ENCODE measurements around the gene WDSUB1.
A peak's percentile ranks its signal among the peaks of the same experiment; 100 is the strongest.

Gene WDSUB1, protein sequence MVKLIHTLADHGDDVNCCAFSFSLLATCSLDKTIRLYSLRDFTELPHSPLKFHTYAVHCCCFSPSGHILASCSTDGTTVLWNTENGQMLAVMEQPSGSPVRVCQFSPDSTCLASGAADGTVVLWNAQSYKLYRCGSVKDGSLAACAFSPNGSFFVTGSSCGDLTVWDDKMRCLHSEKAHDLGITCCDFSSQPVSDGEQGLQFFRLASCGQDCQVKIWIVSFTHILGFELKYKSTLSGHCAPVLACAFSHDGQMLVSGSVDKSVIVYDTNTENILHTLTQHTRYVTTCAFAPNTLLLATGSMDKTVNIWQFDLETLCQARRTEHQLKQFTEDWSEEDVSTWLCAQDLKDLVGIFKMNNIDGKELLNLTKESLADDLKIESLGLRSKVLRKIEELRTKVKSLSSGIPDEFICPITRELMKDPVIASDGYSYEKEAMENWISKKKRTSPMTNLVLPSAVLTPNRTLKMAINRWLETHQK

DNA sequence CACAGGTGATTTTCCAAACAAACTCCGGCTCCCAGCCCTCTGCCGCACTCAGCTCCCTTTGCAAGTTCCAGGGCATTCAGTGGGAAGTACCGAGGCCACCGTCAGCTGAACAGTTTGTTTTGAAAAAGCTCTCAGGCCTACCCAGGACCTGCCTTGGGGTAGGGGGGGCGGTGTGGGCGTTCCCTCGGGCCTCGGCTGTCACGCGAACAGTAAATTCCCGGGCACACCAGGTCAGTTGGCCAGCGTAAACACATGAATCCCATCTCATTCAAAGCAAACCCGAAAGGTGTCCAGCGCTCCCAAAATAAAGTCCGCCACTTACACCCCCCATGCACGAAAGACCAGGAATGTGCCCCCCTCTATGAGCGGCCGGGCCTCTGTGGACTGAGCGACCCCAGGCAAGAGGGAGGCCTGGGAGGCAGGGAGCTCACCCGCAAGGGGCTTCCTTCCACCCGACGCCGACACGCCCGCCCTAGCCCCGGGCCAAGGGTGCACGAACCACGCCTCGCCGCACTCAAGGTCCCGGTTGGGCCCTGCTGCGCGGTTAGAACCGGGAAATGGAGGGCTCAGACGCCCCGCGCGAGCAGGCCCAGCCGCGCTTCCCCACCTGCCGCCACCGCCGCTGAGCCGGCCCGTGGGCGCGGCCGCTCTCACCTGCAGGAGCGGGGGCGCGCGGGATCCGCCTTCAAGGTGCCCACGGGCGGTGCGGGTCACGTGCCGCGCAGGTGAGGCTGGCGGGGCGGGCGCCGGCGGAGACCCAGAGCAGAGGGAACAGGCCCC, at the start of gene WDSUB1:
Gene WDSUB1, minus strand, starts transcription at position 775 of the 780 bp plus-strand sequence. CDS start 3,634 bp downstream, outside the sequence.
- peak; percentile 15 for DNase-seq

DNA sequence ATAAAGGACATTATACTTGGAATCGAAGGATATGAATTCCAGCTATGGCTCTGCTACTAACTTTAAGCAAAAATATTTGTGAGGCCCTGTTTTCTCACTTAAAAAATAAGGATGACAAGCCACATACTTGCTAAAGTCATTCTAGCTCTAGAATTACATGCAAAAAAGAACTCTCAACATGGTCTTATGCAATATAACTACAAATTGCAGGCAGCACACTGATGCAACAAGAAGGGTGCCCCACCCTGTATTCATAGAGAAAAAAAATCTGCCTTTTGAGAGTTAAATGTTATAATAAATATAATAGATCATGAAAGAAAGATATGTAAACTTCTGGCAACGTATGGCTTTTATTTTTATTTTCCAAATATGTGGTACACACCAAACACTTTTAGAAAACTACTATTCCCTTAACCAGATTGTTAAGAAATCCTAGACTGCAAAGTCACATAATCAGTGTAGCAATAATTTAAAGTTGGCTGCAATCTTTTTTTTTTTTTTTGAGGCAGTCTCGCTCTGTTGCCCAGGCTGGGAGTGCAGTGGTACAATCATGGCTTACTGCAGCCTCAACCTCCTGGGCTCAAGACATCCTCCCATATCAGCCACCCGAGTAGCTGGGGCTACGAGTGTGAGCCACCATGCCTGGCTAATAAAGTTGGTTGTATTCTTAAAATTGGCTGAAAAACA, 40.2 kb upstream of the WDSUB1 start:
- DNase-seq, result no peak

DNA sequence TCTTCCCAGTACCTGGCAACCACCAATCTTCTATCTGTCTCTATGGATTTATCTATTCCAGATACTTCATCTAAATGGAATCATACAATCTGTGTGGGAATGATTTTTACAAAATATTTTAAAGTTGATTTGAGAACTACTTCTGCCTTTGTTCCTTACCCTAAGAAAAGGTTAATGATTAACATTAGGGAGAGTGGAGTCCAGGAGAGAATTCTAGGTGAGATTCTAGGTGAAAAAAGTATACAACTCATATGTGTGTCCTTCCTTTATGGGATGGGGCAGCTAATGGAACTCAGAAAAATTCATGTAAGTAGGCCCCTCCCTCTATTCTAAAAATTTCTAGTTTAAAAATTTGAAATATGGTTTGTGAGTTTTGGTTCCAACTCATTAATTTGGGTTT, 35.9 kb upstream of the WDSUB1 start:
- DNase-seq, result no peak

DNA sequence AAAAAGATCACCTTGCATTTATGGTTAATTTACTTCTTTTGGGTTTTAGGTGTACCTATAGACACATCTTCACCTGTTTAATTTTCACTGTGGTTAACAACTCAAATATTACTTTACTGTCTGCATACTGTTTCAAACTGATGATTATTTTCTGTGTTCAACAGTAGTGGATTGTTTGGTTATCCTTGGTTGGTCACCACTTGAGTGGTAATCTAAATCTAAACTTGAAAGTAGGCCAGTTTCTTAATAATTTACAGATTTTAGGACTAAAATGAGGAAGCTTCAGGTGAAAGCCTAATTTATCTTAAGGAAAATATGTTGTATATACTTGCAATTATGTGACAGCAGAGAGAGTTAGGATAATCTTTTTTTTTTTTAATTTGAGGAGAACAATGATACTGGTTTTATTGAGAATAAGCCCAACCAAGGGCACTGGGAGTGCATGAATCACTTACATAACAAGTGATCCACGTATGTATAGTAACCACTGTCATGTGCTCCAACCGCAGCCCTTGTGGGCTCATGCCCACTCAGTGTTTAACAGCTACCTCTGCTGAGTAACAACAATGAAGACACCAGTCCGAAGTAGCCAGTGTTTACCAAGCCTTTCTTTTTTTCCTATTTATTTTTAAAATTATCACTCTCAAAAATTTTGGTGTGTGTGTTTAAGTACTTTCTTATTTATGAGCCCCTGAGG, 31.0 kb upstream of the WDSUB1 start:
- DNase-seq, result no peak

DNA sequence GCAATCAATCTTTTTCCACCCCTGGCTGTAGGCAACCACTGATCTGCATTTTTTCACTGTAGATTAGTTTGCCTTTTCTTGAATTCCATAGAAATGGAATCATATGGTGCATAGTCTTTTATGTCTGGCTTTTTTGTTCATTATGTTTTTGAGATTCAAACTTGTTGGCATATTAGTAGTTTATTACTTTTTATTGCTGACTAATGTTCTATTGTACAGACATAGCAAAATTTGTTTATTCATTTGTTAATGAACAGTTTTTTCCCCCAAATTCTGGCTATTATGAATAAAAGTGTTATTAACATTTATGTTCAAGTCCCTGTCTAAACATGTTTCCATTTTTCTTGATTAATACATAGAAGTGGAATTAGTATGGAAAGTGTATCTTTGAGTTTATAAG, 21.4 kb upstream of the WDSUB1 start:
- no peak for DNase-seq

DNA sequence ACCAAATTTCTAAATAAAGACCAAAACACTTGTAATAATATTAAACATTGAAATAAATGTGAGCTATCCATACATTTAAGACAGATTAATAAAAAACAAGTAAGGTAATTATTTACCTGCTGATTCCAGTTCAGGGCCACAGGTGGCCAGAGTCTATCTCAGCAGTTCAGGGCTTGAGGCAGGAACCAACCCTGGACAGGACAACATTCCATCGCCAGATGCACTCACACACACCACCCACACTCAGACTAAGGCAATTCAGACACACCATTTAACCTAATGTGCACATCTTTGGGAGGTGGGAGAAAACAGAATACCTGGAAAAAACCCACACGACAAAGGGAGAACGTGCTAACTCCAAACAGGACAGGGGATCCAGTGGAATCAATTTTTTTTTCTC, 14.1 kb upstream of the WDSUB1 start:
- no peak for DNase-seq

DNA sequence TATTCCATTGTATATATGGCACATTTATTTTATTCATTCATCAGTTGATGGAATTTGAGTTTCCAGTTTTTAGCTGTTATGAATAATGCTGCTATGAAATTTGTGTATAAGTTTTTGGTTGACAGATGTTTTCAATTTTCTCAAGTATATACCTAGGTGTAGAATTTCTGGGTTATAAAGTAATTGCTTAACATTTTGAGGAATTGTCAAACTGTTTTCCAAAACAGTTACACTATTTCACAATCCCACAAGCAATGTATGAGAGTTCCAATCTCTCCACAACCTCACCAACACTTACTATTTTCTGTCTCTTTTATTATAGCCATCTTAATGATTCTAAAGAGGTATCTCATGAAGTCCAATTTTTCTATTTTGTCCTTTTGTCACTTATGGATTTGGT, 12.5 kb upstream of the WDSUB1 start:
- DNase-seq, result no peak

DNA sequence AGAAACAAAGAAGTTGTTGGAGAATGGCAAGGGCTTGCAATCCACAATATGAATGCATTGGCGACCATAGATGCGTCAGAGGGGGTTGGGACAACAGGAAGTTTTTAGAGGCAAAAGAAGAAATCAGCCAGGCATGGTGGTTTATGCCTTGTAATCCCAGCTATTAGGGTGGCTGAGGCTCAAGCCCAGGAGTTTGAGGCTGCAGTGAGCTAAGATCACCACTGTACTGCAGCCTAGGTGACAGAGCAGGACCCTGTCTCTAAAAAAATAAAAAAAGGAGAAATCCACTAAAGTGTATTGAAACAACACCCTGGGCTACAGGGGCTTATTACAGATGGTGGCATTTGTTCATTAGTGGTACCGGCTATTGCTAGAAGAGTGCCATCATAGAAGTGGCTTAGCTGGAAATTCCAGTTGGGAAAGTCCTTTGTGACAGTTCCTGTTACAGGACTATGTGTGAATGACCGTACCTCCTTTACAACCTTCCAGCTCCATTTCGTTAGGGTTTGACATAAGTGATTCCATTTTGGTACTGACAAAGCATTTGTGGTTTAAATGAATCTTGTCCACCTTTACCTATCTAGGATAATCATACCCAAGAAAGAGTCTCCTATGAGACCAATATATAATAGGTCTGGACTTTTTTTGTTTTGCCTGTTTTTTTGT, 10.7 kb upstream of the WDSUB1 start:
- DNase-seq, result no peak

DNA sequence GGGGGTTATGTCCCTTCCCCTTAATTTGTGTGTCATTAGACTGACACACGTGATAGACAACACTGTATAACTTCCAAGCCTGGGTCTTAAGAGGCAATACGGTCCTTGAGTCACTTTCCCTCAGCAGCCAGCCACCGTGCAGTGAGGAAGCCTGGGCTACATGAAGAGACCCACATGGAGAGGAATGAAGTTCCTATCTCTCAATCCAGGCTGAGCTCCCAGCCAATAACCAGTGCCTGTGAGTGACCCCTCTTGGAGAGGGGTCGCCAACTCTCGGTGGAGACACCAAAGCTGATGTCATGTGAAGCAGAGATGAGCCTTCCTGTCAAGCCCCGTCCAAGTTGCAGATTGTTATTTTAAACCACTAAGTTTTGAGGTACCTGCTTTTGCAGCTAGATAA, 5.7 kb upstream of the WDSUB1 start:
- DNase-seq, result no peak

DNA sequence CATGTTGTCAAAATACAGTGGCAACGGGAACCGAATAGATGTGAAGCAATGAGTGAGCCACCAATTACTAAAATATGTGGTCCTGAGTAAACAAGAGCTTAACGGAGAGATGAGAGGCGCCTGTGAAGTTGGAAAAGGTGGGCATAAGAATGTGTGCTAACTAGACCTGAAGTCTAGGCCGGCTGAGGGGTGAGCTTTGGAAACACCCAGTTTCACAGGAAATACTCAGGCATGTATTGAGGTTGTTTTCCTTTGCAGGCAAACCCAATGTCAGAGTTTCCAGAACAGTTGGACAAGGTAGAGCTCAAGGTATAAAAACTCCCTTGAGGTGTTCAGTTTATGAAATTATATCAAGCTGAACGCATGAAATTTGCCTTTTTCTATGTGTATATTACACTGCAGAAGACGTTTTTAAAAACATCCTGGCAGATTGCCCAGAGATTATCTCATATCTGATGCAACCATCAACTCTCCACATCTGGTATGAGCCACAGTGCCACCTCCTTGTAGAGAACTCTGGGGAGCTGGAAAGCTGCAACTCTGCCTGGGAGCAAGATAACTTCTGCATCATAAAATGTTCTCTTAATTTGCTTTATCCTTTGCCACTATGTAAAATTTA, 3.9 kb upstream of the WDSUB1 start:
- DNase-seq, result peak; percentile 43

DNA sequence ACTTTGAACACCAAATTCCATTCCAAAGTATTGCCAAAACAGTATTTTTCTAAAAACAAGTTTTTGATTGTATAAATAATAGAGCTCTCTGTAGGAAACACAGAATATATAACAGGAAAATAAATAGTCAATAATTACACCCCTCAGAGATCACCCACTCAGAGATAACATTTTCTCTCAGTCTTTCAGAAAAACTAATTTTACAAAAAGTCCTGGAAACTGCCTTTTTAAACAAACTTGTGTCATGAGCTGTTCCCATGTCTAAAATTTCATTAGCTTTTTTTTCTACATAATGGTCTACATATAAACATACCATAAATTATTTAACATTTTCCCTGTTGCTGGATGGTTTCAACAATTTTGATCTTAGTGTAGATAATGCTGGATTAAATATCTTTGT, 1.2 kb upstream of the WDSUB1 start:
- no peak for DNase-seq

DNA sequence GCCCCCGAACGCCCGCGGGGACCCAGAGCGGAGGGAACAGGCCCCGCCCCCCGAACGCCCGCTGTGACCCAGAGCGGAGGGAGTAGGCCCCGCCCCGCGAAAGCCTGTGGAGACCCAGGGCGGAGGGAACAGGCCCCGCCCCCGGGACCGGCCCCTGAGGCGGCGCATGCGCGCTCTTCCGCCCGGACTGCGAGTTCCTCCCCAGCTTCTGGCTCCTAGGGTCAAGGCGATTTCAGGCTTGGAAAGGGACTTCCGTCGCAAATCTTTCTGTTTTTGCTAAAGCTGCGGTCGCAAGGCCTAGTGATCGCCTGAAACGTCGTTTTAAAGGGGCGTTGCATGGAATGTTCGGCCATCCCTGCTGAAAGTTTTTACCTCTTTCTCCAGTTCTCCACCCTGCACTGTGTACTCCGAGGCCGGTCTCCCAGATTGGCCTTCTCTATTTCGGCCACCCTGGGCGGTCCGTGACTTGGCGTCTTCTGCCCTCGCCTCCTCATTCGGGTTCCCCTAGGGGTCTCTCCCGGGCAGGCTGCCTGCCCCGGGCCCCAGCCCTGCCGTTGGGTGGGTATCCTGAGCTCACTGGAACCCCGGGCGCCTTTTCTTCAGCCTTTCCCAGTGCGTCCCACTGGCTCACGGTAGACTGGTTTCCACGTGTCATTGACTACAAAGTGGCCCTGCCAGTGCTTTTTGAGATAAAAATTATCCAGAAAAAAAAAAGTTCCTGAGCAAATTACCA, 372 bp upstream of the WDSUB1 start:
- peak; percentile 88 for DNase-seq

DNA sequence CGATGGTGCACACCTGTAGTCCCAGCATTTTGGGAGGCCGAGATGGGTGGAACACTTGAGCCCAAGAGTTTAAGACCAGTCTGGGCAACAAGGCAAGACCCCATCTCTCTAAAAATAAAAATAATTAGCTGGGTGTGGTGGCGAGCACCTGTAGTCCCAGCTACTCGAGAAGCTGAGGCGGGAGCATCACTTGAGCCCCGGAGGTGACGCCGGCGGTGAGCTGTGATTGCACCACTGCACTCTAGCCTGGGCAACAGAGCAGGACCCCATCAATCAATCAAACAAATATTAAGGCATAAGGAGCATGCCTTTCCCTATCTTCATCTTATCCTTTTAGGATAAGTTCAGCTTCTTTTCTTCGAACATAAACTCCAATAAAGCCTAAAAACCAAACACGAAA, 1.1 kb downstream of the WDSUB1 start:
- no peak for DNase-seq

DNA sequence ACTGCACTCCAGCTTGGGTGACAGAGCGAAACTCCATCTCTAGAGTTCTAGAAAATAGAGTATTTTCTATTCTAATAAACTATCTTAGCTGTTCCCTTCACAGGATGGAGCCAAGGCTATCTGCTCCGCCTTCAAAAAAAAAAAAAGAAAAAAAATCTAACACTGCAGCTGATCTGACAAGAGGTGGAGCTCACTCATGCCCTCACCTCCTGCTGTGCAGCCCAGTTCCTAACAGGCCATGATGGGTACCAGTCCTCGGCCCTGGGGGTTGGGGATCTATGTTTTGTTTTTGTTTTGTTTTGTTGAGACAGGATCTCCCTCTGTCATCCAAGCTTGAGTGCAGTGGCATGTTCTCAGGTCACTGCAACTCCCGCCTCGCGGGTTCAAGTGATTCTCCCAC, 3.0 kb downstream of the WDSUB1 start:
- DNase-seq, result no peak

DNA sequence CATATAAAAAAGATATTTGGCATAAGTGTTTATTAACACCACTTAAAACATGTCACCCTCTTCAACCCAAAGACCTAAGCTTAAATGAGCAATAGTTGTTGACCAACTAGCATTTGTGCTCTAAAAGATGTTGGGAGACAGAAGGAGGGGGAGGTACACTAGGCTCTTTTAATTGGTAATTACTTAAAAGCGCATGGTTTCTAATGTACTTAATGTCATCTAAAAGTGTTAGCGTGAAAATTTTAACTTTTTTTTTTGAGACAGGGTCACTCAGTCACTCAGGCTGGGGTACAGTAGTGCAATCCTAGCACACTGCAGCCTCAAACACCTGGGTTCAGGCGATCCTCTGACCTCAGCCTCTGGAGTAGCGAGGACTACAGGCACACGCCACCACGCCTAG, 5.5 kb downstream of the WDSUB1 start:
- no peak for DNase-seq

DNA sequence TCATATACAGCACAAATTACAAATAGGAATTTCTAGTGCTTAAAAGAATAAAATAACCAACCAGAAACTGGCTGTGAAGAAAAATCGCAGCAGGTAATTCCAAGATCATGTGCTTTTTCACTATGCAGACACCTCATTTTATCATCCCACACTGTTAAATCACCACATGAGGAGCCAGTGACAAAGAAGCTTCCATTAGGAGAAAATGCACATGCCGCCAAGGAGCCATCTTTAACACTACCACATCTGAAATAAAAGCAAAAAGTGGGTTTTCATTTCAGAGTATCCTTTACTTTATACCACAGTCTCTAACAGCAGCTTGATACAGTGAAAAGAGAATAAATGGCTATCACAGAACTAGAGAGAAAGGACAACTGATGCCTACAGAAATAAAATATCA, 6.8 kb downstream of the WDSUB1 start:
- no peak for DNase-seq

DNA sequence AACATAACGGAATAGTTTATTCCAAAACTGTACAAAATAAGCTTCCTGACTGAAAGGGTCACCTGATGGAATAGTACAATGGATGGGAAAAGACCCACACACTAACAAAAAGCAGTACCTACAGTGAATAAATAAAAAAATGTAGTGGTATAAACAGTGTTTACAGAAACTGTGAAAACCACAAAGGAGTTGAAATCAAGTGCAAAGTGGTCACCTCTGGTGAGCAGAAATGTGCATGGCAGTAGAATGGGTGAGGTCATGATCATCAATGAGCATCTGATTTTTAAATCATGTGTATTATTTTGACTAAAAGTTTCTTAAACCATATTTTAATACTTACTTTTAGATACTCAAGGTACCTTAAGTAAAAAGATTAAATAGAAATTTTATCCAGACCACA, 11.4 kb downstream of the WDSUB1 start:
- no peak for DNase-seq

DNA sequence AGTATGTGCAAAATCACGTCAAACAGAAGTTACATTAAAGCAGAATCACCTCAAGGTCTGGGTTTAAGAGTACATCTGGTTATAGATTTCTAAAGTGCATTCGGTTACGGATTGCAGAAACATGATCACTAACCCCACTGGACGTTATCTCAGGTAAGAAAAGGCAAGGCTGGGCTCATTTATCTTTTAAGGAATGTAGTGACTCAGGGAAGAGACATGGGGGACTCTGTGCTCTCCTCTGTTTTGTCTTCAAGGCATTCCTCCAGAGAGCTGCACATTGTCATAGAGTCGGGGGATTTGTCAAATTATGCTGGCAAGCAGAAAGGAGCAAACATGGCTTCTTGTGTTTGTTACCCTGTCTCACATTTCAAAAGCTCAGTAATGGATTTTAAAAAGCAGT, 14.3 kb downstream of the WDSUB1 start:
- no peak for DNase-seq

DNA sequence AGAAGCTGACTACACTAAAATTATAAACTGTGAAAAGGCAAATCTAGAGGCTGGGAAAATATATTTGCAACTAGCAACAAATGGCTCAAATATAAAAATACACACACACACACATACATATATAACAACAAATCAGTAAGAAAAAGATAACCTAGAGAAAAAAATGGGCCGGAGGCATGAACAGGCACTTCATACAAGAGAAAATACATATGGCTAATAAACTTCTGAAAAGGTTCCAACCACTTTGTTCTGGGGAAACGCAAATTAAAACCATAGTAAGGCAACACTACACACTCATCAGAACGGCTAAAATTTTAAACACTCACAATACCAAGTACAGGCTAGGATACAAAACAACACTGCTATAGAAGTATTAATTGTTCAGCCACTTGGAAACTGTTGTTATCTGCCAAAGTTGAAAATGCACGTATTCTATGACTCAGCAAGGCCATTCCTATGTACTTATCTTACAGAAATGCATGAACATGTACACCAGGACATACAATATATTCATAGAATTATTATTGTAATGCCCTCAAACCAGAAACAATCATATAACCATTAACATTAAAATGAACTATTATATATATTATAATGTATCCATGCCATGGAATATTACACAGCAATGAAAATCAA, 15.6 kb downstream of the WDSUB1 start:
- DNase-seq, result no peak

DNA sequence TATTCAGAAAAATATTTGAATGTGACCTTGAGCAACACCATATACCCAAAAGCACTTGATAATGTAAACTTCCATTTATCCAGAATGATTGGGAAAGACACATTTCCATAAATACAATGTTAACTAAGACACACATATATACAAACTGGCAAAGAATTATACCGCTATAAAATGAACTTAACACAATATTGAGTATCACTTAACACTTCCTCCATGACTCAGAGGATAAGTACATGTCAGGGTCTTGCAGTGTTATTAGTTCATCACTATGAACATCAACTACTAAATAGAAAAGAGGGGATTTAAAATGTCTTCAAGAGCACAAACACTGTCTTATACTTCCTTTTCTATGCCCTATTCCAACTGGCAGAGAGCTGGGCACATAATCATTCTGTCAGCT, 18.6 kb downstream of the WDSUB1 start:
- DNase-seq, result no peak

DNA sequence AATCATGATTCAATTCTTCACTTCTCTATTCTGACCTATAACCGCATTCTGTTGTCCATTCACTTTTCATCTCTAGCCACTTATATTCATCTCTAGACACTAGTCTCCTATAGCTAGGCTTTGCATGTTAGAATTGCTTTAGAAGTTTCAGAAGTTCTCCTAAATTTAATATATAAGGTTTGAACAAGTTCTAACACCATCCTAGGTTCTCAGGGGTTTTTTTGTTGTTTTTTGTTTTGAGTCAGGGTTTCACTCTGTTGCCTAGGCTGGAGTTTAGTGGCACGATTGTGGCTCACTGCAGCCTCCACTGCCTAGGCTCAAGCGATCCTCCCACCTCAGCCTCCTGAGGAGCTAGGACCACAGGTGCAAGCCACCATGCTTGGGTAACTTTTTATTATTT, 19.9 kb downstream of the WDSUB1 start:
- no peak for DNase-seq

All from DMS 273 treated with DMSO at 0.1 percent for 48 hours (cell line).